OCI-LY7 (cell line): ENCODE measurements around the gene GSS.

Source experiments
- CTCF ChIP-seq: fragments of 200-600 bp; sonication (generic); conservative IDR thresholded peaks from 2 replicates; pipeline ENCODE4 v1.5.1; 2014; ENCODE audit warnings: mild to moderate bottlenecking, antibody characterized with exemption, low read length, moderate library complexity, mixed read lengths
- EZH2phosphoT487 ChIP-seq: fragments of 200-600 bp; sonication (generic); IDR thresholded peaks from 2 replicates; pipeline ENCODE4 v1.6.1; 2018; ENCODE audit warnings: low read depth, borderline replicate concordance, mild to moderate bottlenecking, mixed run types, antibody characterized with exemption, low read length, moderate library complexity, mixed read lengths

GRCh38 chr20:34974246-34974645 is 18.6 kb upstream of the GSS start:
- TF ChIP-seq CTCF (no peak), EZH2phosphoT487 (no peak)
